Type B pancreatic cell (in vitro differentiated cells): ENCODE data around the gene STK36. TPM values are rescaled to one million over a fixed set of nuclear protein-coding genes. Genes with fewer than 3 reads are reported as not detected.
A peak's percentile ranks its signal among the peaks of the same experiment; 100 is the strongest.

Experiments
- DNase-seq: peaks from one replicate; pipeline ENCODE4 v3.0.0; 2021; ENCODE audit warnings: mixed read lengths; ENCODE audit not compliant: unreplicated experiment; ENCODE audit errors: extremely low spot score
- H3K27ac Mint-ChIP-seq: 2 replicates; pipeline ENCODE4 v1.8.0; 2021; ENCODE audit warnings: mild to moderate bottlenecking, mixed read lengths
- H3K27me3 Mint-ChIP-seq: 2 replicates; pipeline ENCODE4 v1.8.0; 2021; ENCODE audit warnings: mixed read lengths
- H3K36me3 Mint-ChIP-seq: 2 replicates; pipeline ENCODE4 v1.8.0; 2021; ENCODE audit warnings: mixed read lengths
- H3K4me1 Mint-ChIP-seq: one replicate; pipeline ENCODE4 v1.8.0; 2021; ENCODE audit warnings: mixed read lengths; ENCODE audit not compliant: unreplicated experiment
- H3K4me3 Mint-ChIP-seq: 2 replicates; pipeline ENCODE4 v1.8.0; 2021; ENCODE audit warnings: mild to moderate bottlenecking, mixed read lengths
- H3K9me3 Mint-ChIP-seq: 2 replicates; pipeline ENCODE4 v1.8.0; 2021; ENCODE audit warnings: mixed read lengths
- CTCF ChIP-seq: fragments of 200-600 bp; sonication (generic); conservative IDR thresholded peaks from 2 replicates; pipeline ENCODE4 v1.5.0; 2021; ENCODE audit warnings: antibody characterized with exemption, mild to moderate bottlenecking
- total RNA-seq: library from RNA; stranded (reverse); gene quantifications from 2 replicates; pipeline ENCODE4 v1.2.1, GENCODE V29; 2021; ENCODE audit warnings: low replicate concordance

The STK36 gene
- total RNA-seq, 1 donor from 2014 or later = 102 TPM

GRCh38 chr2:218643751-218644310 is 28.1 kb upstream of the STK36 start:
- H3K4me1 Mint-ChIP-seq = no peaks in the 10 kb centered on the region
- no peak overlapping the region for H3K27ac Mint-ChIP-seq
- no peaks in the 10 kb centered on the region for H3K27me3 Mint-ChIP-seq
- H3K4me3 Mint-ChIP-seq = no peak overlapping the region
- H3K36me3 Mint-ChIP-seq = no peaks in the 10 kb centered on the region
- TF ChIP-seq CTCF = no peak
- DNase-seq = no peak
- no peaks in the 10 kb centered on the region for H3K9me3 Mint-ChIP-seq

- Mint-ChIP-seq H3K4me1 (no peaks in the 10 kb centered on the region), H3K36me3 (no peaks in the 10 kb centered on the region), H3K4me3 (no peak overlapping the region), H3K27ac (no peak overlapping the region), H3K27me3 (no peaks in the 10 kb centered on the region), H3K9me3 (no peaks in the 10 kb centered on the region)
- TF ChIP-seq CTCF = no peak
- DNase-seq = no peak
Observed at GRCh38 chr2:218644721-218645120, 27.2 kb upstream of the STK36 start.

GRCh38 chr2:218645126-218645525 is 26.8 kb upstream of the STK36 start:
- Mint-ChIP-seq H3K4me1 (no peaks in the 10 kb centered on the region), H3K4me3 (no peak overlapping the region), H3K27ac (no peak overlapping the region), H3K9me3 (no peaks in the 10 kb centered on the region), H3K27me3 (no peaks in the 10 kb centered on the region), H3K36me3 (no peaks in the 10 kb centered on the region)
- no peak for TF ChIP-seq CTCF
- DNase-seq = no peak

GRCh38 chr2:218648088-218648786 is 23.6 kb upstream of the STK36 start:
- H3K36me3 Mint-ChIP-seq = no peaks in the 10 kb centered on the region
- no peaks in the 10 kb centered on the region for H3K27me3 Mint-ChIP-seq
- H3K4me1 Mint-ChIP-seq = no peaks in the 10 kb centered on the region

GRCh38 chr2:218648787-218649100 is 23.1 kb upstream of the STK36 start:
- no peaks in the 10 kb centered on the region for H3K27me3 Mint-ChIP-seq
- no peaks in the 10 kb centered on the region for H3K36me3 Mint-ChIP-seq
- no peaks in the 10 kb centered on the region for H3K4me1 Mint-ChIP-seq
- no peak for TF ChIP-seq CTCF
- H3K27ac Mint-ChIP-seq = no peak overlapping the region
- H3K9me3 Mint-ChIP-seq = no peaks in the 10 kb centered on the region
- DNase-seq = no peak
- H3K4me3 Mint-ChIP-seq = no peak overlapping the region

More at GRCh38 chr2:218648088-218648786, 23.6 kb upstream of the STK36 start:
- Mint-ChIP-seq H3K27ac (no peak overlapping the region), H3K4me3 (no peak overlapping the region), H3K9me3 (no peaks in the 10 kb centered on the region)
- TF ChIP-seq CTCF = peak; percentile 88
- DNase-seq = no peak
